Measurements from ENCODE around the gene MIF. TPM values are rescaled to one million over a fixed set of nuclear protein-coding genes. Genes with fewer than 3 reads are reported as not detected.

Gene MIF
- total RNA-seq, 1 experiment from 2014 or later, result 1,068 TPM

DNA sequence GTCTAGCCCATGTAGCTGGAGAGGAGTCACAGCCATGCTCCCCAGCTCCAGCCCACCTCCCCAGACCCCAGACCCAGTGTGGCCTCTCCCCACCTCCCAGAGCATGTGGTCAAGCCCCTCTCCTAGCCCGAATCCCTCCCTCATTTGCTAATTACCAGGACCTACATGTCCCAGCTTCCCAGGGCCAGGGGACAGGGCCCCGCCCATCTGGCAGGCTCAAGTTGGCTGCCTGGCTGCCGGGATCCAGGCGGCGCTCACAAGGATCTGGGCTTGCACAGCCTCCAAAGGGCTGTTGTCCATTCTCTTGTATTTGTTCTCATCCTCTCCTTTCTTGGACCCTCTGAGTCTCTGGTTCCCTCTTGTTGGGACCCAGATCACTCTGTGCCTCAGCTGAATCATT is 4.6 kb upstream of the MIF start:
- H3K56ac ChIP-seq (ENCODE audit: insufficient read length, low read depth, low read length), result no peak overlapping the region
- H4K20me1 ChIP-seq (ENCODE audit: control insufficient read depth, insufficient read depth, insufficient read length), result no peaks in the 10 kb centered on the region
- Mint-ChIP-seq H3K36me3 (ENCODE audit: insufficient read depth in 1 of 3, low read depth in 3 of 3) (peaks cover 8 to 21% (median 8%) of the 10 kb centered on the region in 3 experiments; a peak in 6 of 7 replicates), H3K4me1 (peaks cover 23 to 26% of the 10 kb centered on the region in 2 experiments), H3K27ac (peak overlapping the region in 1 of 3 experiments; percentile 74; a peak in 2 of 7 replicates), H3K27me3 (ENCODE audit: low read depth) (peaks cover 20% of the 10 kb centered on the region), H3K9me3 (peaks cover 14 to 18% of the 10 kb centered on the region in 2 experiments), H3K4me3 (no peak overlapping the region)
- no peak overlapping the region for H3K18ac ChIP-seq (ENCODE audit: insufficient read length, low read depth, low read length)
- no peaks in the 10 kb centered on the region for H3K79me1 ChIP-seq (ENCODE audit: insufficient read depth, low read depth, low read length, poor library complexity, severe bottlenecking)
- H3K27ac ChIP-seq (ENCODE audit: insufficient read length, low read depth, low read length), result no peak overlapping the region
- H3K4me1 ChIP-seq (ENCODE audit: insufficient read depth, low read length), result peaks cover 3% of the 10 kb centered on the region; the same call in 1 of the 2 replicates
- no peak overlapping the region for H3K9ac ChIP-seq (ENCODE audit: extremely low read depth, insufficient read length, low read length)
- no peak overlapping the region for H2BK20ac ChIP-seq (ENCODE audit: low read depth, low read length, poor library complexity, severe bottlenecking)
- H3T11ph ChIP-seq (ENCODE audit: low read length), result no peak overlapping the region
- no peak overlapping the region for H2BK120ac ChIP-seq (ENCODE audit: low read depth, low read length, poor library complexity, severe bottlenecking)
- H4K5ac ChIP-seq (ENCODE audit: insufficient read length, low read depth, low read length), result no peak overlapping the region
- no peak overlapping the region for H3K4me2 ChIP-seq (ENCODE audit: insufficient read depth, insufficient read length, low read length)
- no peak overlapping the region for H4K91ac ChIP-seq (ENCODE audit: insufficient read length, low read depth, low read length)
- H3K23ac ChIP-seq (ENCODE audit: insufficient read length, low read depth, low read length), result no peak overlapping the region
- peaks cover 8% of the 10 kb centered on the region for H3K23me2 ChIP-seq (ENCODE audit: insufficient read length, low read depth, low read length, poor library complexity, severe bottlenecking)
- no peak overlapping the region for H2AFZ ChIP-seq (ENCODE audit: low read length)
- H4K8ac ChIP-seq (replicated peaks; ENCODE audit: insufficient read length, low read depth, low read length), result no peak overlapping the region
- H2BK5ac ChIP-seq (ENCODE audit: insufficient read length, low read length), result no peak overlapping the region
- no peak overlapping the region for H3K4ac ChIP-seq (ENCODE audit: low read depth, low read length)
- no peak overlapping the region for H2BK12ac ChIP-seq (ENCODE audit: insufficient read length, low read depth, low read length)
- no peaks in the 10 kb centered on the region for H3K9me3 ChIP-seq (ENCODE audit: control insufficient read depth, low read depth, low read length)
- no peak for DNase-seq
- no peak overlapping the region for H2BK15ac ChIP-seq (ENCODE audit: low read depth, low read length)
- TF ChIP-seq, protein P1, sequence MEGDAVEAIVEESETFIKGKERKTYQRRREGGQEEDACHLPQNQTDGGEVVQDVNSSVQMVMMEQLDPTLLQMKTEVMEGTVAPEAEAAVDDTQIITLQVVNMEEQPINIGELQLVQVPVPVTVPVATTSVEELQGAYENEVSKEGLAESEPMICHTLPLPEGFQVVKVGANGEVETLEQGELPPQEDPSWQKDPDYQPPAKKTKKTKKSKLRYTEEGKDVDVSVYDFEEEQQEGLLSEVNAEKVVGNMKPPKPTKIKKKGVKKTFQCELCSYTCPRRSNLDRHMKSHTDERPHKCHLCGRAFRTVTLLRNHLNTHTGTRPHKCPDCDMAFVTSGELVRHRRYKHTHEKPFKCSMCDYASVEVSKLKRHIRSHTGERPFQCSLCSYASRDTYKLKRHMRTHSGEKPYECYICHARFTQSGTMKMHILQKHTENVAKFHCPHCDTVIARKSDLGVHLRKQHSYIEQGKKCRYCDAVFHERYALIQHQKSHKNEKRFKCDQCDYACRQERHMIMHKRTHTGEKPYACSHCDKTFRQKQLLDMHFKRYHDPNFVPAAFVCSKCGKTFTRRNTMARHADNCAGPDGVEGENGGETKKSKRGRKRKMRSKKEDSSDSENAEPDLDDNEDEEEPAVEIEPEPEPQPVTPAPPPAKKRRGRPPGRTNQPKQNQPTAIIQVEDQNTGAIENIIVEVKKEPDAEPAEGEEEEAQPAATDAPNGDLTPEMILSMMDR (conservative IDR thresholded peaks at IDR 0.05), result no peak
- no peaks in the 10 kb centered on the region for H3K79me2 ChIP-seq (ENCODE audit: insufficient read depth, low read length)
- no peak overlapping the region for H3K14ac ChIP-seq (ENCODE audit: insufficient read depth, low read length)
- WGBS (ENCODE audit: extremely low coverage, insufficient read length, low lambda C conversion rate), result no CpG with 5 or more reads among the region's 5 CpGs
- H3K27me3 ChIP-seq (ENCODE audit: insufficient read depth, low read length), result no peaks in the 10 kb centered on the region; the same call in 1 of the 2 replicates
- no peak overlapping the region for H2AK5ac ChIP-seq (ENCODE audit: insufficient read length, low read length)
